SK-N-SH (cell line): ENCODE results near the gene COG4. TPM values are rescaled to one million over a fixed set of nuclear protein-coding genes. Genes with fewer than 3 reads are reported as not detected.

Experiments used
- CTCF ChIA-PET: fragments of 300-600, 350-600 bp; formaldehyde crosslinking; extraction: SDS; loops from one replicate; lab custom pipeline; 2021; lab: Yijun Ruan, JAX
- POLR2A ChIA-PET: fragments of 350-600 bp; sonication (Branson Sonifier 250); formaldehyde crosslinking; extraction: SDS; loops from one replicate; lab custom pipeline; 2020; ENCODE audit warnings: antibody characterized with exemption, inconsistent platforms; lab: Yijun Ruan, JAX
- DNase-seq: peaks from one replicate; pipeline ENCODE4 v3.0.0; 2012
- H2AFZ ChIP-seq: fragments of 200-600 bp; sonication (generic); 2 replicates; pipeline ENCODE4 v1.8.1; 2016; ENCODE audit warnings: antibody characterized with exemption, mild to moderate bottlenecking, low read depth
- H3F3A ChIP-seq: fragments of 200-600 bp; sonication (generic); replicated peaks from 2 replicates; pipeline ENCODE3; 2016; ENCODE audit warnings: antibody characterized with exemption, mild to moderate bottlenecking; ENCODE audit not compliant: insufficient read depth
- H3K27ac ChIP-seq, 2 experiments: fragments of 200-500 bp in 1 of 2; fragments of 200-600 bp in 1 of 2; sonication (Bioruptor generic) in 1 of 2; sonication (generic), shearing (Covaris generic) in 1 of 2; 2 replicates each; pipeline versions ENCODE4 v1.5.1 to v1.6.1; 2014 to 2016; ENCODE audit warnings: low read depth in 2 of 2, inconsistent platforms in 1 of 2, low read length in 1 of 2, mild to moderate bottlenecking in 1 of 2, mixed read lengths in 1 of 2
- H3K27me3 ChIP-seq: fragments of 200-600 bp; sonication (generic), shearing (Covaris generic); 2 replicates; pipeline ENCODE4 v1.6.1; 2016; ENCODE audit warnings: mixed run types; ENCODE audit not compliant: insufficient read depth
- H3K36me3 ChIP-seq, 2 experiments: fragments of 200-500 bp in 1 of 2; fragments of 200-600 bp in 1 of 2; sonication (Bioruptor generic) in 1 of 2; sonication (generic) in 1 of 2; replicated peaks in 1 of 2; 2 replicates each; pipeline versions ENCODE3 to v1.5.1; 2014 to 2016; ENCODE audit warnings: low read length in 1 of 2, mild to moderate bottlenecking in 1 of 2; ENCODE audit not compliant: insufficient read depth in 2 of 2, control insufficient read depth in 1 of 2
- H3K4me1 ChIP-seq, 2 experiments: fragments of 200-500 bp in 1 of 2; fragments of 200-600 bp in 1 of 2; sonication (Bioruptor generic) in 1 of 2; sonication (generic), shearing (Covaris generic) in 1 of 2; 2 replicates each; pipeline versions ENCODE4 v1.5.1 to v1.6.1; 2014 to 2016; ENCODE audit warnings: low read depth in 1 of 2, low read length in 1 of 2, mixed run types in 1 of 2; ENCODE audit not compliant: insufficient read depth in 2 of 2, control insufficient read depth in 1 of 2
- H3K4me2 ChIP-seq: fragments of 200-600 bp; sonication (generic), shearing (Covaris generic); 2 replicates; pipeline ENCODE4 v1.6.1; 2017; ENCODE audit warnings: mixed run types
- H3K4me3 ChIP-seq, 2 experiments: fragments of 200-500 bp in 1 of 2; fragments of 200-600 bp in 1 of 2; sonication (Bioruptor generic) in 1 of 2; sonication (generic), shearing (Covaris generic) in 1 of 2; 2 replicates each; pipeline versions ENCODE4 v1.5.1 to v1.8.1; 2014 to 2016; ENCODE audit warnings: low read depth in 2 of 2, inconsistent platforms in 1 of 2, low read length in 1 of 2, mild to moderate bottlenecking in 1 of 2, mixed read lengths in 1 of 2, moderate library complexity in 1 of 2
- H3K79me2 ChIP-seq: fragments of 200-600 bp; sonication (generic); 2 replicates; pipeline ENCODE4 v1.8.1; 2017; ENCODE audit warnings: mild to moderate bottlenecking; ENCODE audit not compliant: insufficient read depth
- H3K9ac ChIP-seq: fragments of 200-600 bp; sonication (generic); 2 replicates; pipeline ENCODE4 v1.6.1; 2017; ENCODE audit warnings: mixed run types
- H3K9me2 ChIP-seq: fragments of 200-600 bp; sonication (generic); 2 replicates; pipeline ENCODE4 v1.6.1; 2017; ENCODE audit warnings: mixed run types
- H3K9me3 ChIP-seq: fragments of 200-600 bp; sonication (generic); 2 replicates; pipeline ENCODE4 v1.6.1; 2017; ENCODE audit warnings: mixed run types, mild to moderate bottlenecking, moderate library complexity
- H4K20me1 ChIP-seq: fragments of 200-600 bp; sonication (generic); 2 replicates; pipeline ENCODE4 v1.6.1; 2017; ENCODE audit warnings: mild to moderate bottlenecking, mixed run types; ENCODE audit not compliant: insufficient read depth
- CHD2 ChIP-seq: fragments of 150-350 bp; IDR thresholded peaks from 2 replicates; pipeline ENCODE4 v1.6.1; 2018; ENCODE audit warnings: low read length; ENCODE audit not compliant: partially characterized antibody
- ELF1 ChIP-seq: IDR thresholded peaks from 2 replicates; pipeline ENCODE4 v1.4.0; 2012
- FOSL2 ChIP-seq: IDR thresholded peaks from 2 replicates; pipeline ENCODE4 v1.4.0; 2012; ENCODE audit warnings: low read depth, mild to moderate bottlenecking, moderate library complexity, borderline replicate concordance
- FOXJ3 ChIP-seq: sonication (generic); formaldehyde crosslinking; IDR thresholded peaks from 2 replicates; pipeline ENCODE4 v1.5.1; 2020; ENCODE audit warnings: mild to moderate bottlenecking, missing genetic modification reagents
- GABPA ChIP-seq: IDR thresholded peaks from 2 replicates; pipeline ENCODE4 v1.4.0; 2012; ENCODE audit warnings: low read depth, mild to moderate bottlenecking
- GATA2 ChIP-seq: sonication (generic); formaldehyde crosslinking; IDR thresholded peaks from 2 replicates; pipeline ENCODE4 v1.5.0; 2020; ENCODE audit warnings: mild to moderate bottlenecking, missing genetic modification reagents
- JUND ChIP-seq: IDR thresholded peaks from 2 replicates; pipeline ENCODE4 v1.4.0; 2012
- MXI1 ChIP-seq: IDR thresholded peaks from 2 replicates; pipeline ENCODE4 v1.6.1; 2012; ENCODE audit warnings: mild to moderate bottlenecking, low read depth, low read length, improper control_type of control experiment
- NFIC ChIP-seq: IDR thresholded peaks from 2 replicates; pipeline ENCODE4 v1.4.0; 2012; ENCODE audit warnings: borderline replicate concordance
- RAD21 ChIP-seq: IDR thresholded peaks from 2 replicates; pipeline ENCODE4 v1.6.1; 2012; ENCODE audit warnings: mild to moderate bottlenecking, low read length
- RXRA ChIP-seq: IDR thresholded peaks from 2 replicates; pipeline ENCODE4 v1.4.0; 2012; ENCODE audit warnings: low read depth, mild to moderate bottlenecking, borderline replicate concordance
- SIN3A ChIP-seq: IDR thresholded peaks from 2 replicates; pipeline ENCODE4 v1.6.1; 2012; ENCODE audit warnings: low read depth, mild to moderate bottlenecking, low read length, moderate library complexity, borderline replicate concordance
- SMC3 ChIP-seq: IDR thresholded peaks from 2 replicates; pipeline ENCODE4 v1.6.1; 2012; ENCODE audit warnings: low read depth, low read length, improper control_type of control experiment
- TAF1 ChIP-seq: IDR thresholded peaks from 2 replicates; pipeline ENCODE4 v1.6.1; 2012; ENCODE audit warnings: low read depth, mild to moderate bottlenecking, low read length, moderate library complexity, borderline replicate concordance
- TCF12 ChIP-seq: IDR thresholded peaks from 2 replicates; pipeline ENCODE4 v1.4.0; 2012
- YY1 ChIP-seq: IDR thresholded peaks from 2 replicates; pipeline ENCODE4 v1.4.0; 2012; ENCODE audit warnings: low read depth, mild to moderate bottlenecking
- WGBS: methylation state at CpG from one replicate; pipeline ENCODE4 v1.1.6; 2017; ENCODE audit warnings: low lambda C conversion rate; 5-methylcytosine and 5-hydroxymethylcytosine counted together
- polyA plus RNA-seq, 3 experiments: library from polyadenylated mRNA; depleted of rRNA; stranded (reverse); fragments of >200 nt; gene quantifications; 2 replicates each; pipeline ENCODE4 v1.2.3, GENCODE V29; 2012
- TF ChIP-seq, protein P1 (sequence below): IDR thresholded peaks from 2 replicates; pipeline ENCODE4 v1.6.1; 2012; ENCODE audit warnings: mild to moderate bottlenecking, low read depth, low read length, moderate library complexity
- TF ChIP-seq, protein P2 (sequence below): IDR thresholded peaks from 2 replicates; pipeline ENCODE4 v1.4.0; 2012; ENCODE audit warnings: low read depth, borderline replicate concordance
- TF ChIP-seq, protein P3 (sequence below): IDR thresholded peaks from 2 replicates; pipeline ENCODE4 v1.4.0; 2012; ENCODE audit warnings: low read depth

The COG4 gene
- polyA plus RNA-seq, 1 of the 3 experiments (the other 2 are of a cell fraction), result 54.4 TPM

DNA sequence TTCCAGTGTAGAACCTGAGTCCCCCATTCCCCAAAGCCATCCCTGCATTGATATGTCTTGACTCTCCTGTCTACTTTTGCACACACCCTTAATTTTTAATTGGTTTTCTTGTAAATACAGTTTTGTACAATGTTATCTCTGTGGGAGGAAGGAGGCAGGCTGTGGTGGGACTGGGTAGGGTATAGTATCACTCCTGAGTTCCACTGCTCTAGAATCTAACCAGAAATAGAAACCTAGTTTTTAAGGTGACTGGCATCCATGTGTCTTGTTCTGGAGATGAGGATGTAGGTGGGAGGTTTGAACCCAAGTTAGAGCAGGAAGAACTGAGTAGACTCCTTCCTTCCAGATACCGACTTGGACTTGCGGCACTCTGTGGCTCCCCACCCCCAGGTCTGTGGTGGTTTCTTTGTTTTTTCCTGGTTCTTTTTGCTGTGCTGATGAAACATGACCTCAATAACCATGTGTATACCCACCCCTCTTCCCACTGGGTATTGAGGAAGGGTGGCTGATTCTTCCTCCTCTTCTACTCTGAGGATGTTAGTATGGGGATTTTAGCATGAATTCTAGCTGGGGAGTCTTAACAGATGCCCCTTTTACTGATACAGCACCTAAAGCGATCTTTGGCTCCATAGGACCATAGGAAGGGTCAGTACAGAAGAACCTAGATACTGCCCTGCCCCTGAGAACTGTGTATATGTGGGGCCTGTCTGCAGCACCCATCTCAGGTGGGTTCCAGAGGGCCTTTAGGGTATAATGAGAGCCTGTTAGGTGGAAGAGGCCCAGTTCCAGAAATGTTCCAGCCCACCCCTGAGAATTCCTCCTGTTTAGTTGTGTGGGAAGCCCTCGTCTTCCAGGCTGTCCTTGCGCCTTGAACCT lies 48.9 kb upstream of the COG4 start:
- Histone ChIP-seq H3F3A (peaks cover 47% of the 10 kb centered on the region), H3K9me2 (no peaks in the 10 kb centered on the region), H3K27me3 (no peaks in the 10 kb centered on the region), H3K79me2 (peaks cover 6% of the 10 kb centered on the region; the same call in 1 of the 2 replicates), H3K27ac (peak overlapping the region; percentile 36 to 71; a peak in 3 of 4 replicates), H3K4me2 (no peak overlapping the region; the same call in 1 of the 2 replicates), H2AFZ (no peak overlapping the region), H4K20me1 (peaks cover 21% of the 10 kb centered on the region), H3K4me3 (no peak overlapping the region), H3K9me3 (no peaks in the 10 kb centered on the region), H3K4me1 (peaks cover 0 to 32% of the 10 kb centered on the region in 2 experiments; a peak in 3 of 4 replicates), H3K36me3 (peaks cover 56 to 65% of the 10 kb centered on the region in 2 experiments), H3K9ac (no peak overlapping the region)
- TF ChIP-seq, protein P1, sequence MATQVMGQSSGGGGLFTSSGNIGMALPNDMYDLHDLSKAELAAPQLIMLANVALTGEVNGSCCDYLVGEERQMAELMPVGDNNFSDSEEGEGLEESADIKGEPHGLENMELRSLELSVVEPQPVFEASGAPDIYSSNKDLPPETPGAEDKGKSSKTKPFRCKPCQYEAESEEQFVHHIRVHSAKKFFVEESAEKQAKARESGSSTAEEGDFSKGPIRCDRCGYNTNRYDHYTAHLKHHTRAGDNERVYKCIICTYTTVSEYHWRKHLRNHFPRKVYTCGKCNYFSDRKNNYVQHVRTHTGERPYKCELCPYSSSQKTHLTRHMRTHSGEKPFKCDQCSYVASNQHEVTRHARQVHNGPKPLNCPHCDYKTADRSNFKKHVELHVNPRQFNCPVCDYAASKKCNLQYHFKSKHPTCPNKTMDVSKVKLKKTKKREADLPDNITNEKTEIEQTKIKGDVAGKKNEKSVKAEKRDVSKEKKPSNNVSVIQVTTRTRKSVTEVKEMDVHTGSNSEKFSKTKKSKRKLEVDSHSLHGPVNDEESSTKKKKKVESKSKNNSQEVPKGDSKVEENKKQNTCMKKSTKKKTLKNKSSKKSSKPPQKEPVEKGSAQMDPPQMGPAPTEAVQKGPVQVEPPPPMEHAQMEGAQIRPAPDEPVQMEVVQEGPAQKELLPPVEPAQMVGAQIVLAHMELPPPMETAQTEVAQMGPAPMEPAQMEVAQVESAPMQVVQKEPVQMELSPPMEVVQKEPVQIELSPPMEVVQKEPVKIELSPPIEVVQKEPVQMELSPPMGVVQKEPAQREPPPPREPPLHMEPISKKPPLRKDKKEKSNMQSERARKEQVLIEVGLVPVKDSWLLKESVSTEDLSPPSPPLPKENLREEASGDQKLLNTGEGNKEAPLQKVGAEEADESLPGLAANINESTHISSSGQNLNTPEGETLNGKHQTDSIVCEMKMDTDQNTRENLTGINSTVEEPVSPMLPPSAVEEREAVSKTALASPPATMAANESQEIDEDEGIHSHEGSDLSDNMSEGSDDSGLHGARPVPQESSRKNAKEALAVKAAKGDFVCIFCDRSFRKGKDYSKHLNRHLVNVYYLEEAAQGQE, result no peak
- TF ChIP-seq RXRA (no peak), YY1 (no peak), FOSL2 (no peak), GATA2 (CRISPR knock-in tag) (no peak), MXI1 (no peak), SMC3 (no peak), SIN3A (no peak), TCF12 (no peak), ELF1 (no peak), GABPA (no peak), TAF1 (no peak), RAD21 (no peak), NFIC (no peak), CHD2 (no peak), JUND (no peak), FOXJ3 (no peak)
- TF ChIP-seq, protein P2, sequence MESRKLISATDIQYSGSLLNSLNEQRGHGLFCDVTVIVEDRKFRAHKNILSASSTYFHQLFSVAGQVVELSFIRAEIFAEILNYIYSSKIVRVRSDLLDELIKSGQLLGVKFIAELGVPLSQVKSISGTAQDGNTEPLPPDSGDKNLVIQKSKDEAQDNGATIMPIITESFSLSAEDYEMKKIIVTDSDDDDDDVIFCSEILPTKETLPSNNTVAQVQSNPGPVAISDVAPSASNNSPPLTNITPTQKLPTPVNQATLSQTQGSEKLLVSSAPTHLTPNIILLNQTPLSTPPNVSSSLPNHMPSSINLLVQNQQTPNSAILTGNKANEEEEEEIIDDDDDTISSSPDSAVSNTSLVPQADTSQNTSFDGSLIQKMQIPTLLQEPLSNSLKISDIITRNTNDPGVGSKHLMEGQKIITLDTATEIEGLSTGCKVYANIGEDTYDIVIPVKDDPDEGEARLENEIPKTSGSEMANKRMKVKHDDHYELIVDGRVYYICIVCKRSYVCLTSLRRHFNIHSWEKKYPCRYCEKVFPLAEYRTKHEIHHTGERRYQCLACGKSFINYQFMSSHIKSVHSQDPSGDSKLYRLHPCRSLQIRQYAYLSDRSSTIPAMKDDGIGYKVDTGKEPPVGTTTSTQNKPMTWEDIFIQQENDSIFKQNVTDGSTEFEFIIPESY, result no peak
- TF ChIP-seq, protein P3, sequence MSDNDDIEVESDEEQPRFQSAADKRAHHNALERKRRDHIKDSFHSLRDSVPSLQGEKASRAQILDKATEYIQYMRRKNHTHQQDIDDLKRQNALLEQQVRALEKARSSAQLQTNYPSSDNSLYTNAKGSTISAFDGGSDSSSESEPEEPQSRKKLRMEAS, result no peak
- DNase-seq, result no peak
- ChIA-PET CTCF (interaction anchor here (1.4 to 3.0 kb wide), 2 partner anchors 67 to 81 kb away, joined by 3 to 11 read pairs; no protein-coding TSS in a partner anchor), POLR2A (no interaction called here)
- WGBS, result 86% methylated on average over 5 of the region's 5 CpGs
